Measurements from ENCODE around the gene C9orf153.

Gene C9orf153

DNA sequence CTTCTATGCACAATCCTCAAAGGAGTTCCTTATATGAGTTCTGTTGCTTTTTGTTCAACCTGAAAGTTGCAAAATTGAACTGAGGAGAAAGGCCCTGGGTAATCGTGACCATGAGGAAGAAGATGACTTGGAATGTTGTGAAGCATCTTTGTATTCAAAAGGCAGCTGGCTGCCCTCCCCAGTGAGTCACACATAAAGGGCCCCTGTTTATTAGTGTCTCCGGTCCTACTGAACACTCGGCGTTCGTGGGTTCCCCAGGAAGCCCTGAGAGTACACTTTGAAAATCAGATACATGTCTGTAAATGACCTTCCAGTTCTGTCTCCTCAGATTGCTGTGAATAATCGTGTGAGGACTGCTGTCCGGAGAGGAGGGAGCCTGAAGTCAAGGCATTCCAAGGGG, 73.6 kb downstream of the C9orf153 start:
- DNase-seq, result no peak

DNA sequence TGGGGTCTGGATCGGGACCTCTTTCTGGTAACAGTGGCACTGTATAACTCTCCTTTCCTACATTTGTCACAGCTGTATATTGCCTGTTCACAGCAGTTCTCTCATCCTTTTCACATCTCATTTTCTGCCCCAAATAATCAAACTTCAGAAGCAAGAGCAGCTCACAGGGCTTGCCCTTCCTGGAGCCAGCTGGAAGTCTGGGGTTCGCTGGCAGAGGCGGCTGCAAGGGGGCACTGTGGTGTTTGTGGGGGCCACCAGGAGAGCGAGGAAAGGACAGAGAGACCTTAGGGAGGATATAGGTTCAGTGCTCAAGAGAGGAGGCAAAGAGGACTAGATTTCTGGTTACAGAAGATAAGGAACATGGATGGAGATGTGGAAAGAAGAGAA, 75.3 kb downstream of the C9orf153 start:
- no peak for DNase-seq

DNA sequence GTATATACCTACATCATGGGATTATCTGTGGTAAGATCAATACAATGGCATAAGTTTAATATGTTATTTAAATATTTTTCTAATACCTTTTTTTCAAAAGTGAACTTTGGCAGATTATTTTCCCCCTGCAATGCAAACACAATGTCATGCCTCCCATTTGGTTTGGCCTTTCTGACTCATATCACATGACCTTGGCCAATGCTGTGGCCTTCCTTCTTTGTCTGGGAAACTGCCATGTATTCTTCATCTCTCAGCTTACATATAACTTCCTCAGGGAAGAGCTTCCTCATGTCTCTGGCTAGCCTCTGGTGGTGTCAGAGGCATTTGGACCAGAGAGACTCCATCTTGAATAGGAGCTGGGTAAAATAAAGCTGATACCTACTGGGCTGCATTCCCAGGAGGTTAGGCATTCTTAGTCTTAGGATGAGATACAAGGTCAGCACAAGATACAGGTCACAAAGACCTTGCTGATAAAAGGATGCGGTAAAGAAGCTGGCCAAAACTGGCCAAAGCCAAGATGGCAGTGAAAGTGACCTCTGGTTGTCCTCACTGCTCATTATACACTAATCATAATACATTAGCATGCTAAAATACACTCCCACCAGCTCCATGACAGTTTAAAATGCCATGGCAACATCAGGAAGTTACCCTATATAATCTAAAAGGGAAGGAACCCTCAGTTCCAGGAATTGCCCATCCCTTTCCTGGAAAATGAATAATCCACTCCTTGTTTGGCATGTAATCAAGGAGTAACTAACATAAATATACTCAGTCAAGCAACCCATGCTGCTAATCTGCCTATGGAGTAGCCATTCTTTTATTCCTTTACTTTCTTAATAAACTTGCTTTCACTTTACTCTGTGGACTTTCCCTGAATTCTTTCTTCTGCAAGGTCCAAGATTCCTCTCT, 76.0 kb downstream of the C9orf153 start:
- DNase-seq, result no peak

DNA sequence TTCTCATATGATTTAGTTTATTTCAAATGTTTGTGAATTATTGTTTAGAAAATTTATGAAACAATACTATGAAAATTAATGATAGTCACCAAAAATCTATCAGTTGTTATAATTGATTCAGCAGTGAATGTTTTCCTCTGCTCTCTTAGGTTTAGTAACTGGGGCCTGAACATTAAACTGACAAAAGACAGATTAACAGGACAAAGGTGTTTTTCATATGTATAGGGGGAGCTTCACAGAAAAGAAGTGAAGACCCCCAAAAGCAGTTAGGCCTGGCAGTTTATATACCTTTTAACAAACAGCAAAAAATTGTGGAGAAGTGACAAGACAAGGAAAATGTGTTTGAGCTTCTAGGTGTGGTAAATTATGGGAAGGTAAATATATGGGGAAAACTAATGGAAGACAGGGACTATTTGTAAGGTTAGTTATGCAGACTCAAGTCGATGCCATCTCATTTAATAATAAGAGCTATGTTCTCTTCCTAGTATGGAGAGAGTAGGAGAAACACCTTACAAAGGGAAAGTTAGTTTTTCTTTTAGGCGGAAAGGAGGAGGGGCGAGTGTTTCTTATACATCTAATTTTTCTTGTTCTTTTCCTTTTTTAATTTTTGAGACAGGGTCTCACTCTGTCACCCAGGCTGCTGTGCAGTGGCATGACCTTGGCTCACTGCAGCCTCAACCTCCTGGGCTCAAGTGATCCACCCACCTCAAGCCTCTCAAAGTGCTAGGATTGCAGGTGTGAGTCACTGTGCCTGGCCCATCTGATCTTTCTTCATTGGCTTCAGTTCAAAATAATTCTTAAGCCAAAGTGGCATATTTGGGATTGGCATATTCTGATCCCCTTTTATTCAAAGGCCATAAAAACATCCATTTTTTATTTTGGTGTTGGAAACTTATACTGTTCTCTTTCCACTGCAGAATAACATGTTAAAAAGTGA, 77.8 kb downstream of the C9orf153 start:
- no peak for DNase-seq

DNA sequence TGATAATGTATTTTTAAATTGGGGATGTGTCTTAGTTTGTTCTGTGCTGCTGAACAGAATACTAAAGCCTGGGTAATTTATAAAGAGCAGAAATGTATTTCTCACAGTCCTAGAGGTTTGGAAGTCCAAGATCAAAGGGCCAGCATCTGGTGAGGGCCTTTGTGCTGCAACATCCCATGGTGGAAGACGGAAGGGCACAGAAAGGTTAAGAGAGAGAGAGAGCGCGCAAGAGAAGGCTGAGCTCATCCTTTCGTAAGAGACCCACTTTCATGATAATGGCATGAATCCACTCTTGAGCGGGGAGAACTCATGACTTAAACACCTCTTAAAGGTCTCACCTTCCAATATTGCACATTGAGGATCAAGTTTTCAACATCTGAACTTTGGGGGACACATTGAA, 81.0 kb downstream of the C9orf153 start:
- no peak for DNase-seq

DNA sequence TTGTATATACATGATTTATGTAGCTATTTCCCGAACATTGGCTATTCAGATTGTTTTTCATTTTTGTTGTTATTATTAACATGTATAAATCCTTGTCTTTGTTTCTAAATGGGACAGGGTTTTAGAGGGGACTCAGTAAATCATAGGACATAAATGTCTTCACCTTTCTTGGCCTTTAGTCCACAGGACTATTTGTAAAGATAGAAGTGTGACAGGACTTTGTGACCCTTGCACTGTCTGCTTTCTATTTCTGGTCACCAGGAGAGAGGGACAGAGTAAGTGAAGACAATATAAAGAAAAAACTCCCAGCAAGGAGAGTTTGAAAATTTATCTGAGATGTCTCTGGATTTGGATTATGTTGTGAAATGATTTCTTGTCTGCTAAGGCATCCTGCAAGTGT, 81.5 kb downstream of the C9orf153 start:
- no peak for DNase-seq

DNA sequence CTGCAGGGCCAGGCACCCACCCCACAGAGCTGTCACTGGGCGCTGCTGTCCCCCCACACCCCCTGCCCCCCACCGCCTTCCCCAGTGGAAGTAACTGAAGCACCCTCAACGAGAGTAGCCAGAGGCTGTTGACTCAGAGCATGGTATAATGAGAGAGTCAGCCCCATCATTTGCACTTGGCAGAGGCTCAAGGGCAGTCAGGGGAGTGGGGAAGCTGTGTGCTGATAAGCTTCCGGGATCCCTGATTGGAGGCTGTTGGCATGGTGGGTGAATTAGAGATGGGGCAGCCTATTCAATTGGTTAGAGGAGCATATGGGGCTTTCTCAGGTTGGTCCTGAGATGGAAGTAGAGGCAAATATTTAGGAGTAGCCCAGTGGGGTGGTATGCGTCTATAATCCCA, 83.0 kb downstream of the C9orf153 start:
- DNase-seq, result no peak

DNA sequence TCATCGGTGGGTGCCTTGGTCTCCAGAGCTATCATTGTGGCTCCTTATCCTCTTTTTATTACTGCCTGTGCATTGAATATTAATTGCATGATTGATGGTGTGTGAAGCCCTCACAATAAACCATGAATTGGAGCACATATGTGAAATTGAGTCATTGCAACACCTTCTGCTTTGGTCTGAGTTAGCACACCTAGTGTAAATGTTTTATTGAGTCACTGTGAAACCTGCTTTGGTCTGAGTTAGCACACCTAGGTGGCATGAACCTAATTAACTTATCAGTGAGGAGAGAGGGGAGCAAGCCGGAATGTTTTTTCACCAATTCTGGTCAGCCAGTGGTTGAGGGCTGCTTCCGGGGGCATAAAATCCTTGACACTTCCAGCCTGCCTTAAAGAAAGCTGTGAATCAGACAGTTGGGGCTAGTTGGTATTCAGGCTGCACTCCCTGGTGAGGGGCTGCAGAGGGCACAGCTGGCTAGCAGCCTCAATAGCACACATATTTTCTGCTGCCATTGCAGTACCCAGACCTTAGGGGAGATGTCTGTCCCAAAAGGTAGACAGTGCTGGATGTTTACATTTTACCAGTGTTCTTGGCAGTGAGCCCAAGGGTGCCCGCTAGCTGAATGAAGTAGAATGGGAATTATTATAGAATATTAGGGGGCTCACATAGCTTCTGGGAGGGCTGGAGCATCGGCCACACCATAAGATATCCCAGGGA, 83.6 kb downstream of the C9orf153 start:
- DNase-seq, result no peak

DNA sequence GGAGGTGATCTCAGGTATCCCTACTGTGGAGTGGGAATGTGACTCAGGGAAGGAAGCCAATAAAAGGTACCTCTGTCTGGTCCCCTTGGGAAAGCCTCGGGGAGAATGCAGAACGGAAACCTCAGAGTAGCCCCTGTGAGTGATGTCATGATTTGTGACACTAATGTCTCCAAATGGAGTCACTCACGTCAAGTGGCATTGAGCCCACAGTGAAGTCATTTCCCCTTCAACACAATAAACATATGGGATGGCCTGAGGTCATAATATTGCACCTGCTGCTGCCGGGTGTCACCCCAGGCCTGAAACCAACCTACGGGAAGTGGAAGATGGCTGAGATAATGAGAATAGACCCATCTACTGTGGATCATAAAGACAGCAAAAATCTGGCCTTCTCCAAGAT, 84.2 kb downstream of the C9orf153 start:
- no peak for DNase-seq
